ENCODE measurements around the gene CUX1.
A peak's percentile ranks its signal among the peaks of the same experiment; 100 is the strongest.

The CUX1 gene

GRCh38 chr7:101817471-101818286, at the start of gene CUX1:
Gene CUX1, plus strand, starts transcription at chr7:101817626. Its CDS starts 14 bp downstream, at chr7:101817640.
- peak within 1 kb of the TSS; percentile 58 for H3K4me3 ChIP-seq (ENCODE audit: low read length)
- peak; percentile 33 for DNase-seq (ENCODE audit: low read depth)
- no peak for TF ChIP-seq CTCF (conservative IDR thresholded peaks at IDR 0.05; ENCODE audit: low read length)

GRCh38 chr7:101768280-101768679, 49.1 kb upstream of the CUX1 start:
- TF ChIP-seq CTCF (conservative IDR thresholded peaks at IDR 0.05; ENCODE audit: low read length) = no peak
- H3K4me3 ChIP-seq (ENCODE audit: low read length) = no peak overlapping the region
- no peak for DNase-seq (ENCODE audit: low read depth)

GRCh38 chr7:101770466-101770865, 47.0 kb upstream of the CUX1 start:
- H3K4me3 ChIP-seq (ENCODE audit: low read length) = no peak overlapping the region
- no peak for TF ChIP-seq CTCF (conservative IDR thresholded peaks at IDR 0.05; ENCODE audit: low read length)
- no peak for DNase-seq (ENCODE audit: low read depth)

GRCh38 chr7:101772508-101773211, 44.8 kb upstream of the CUX1 start:
- DNase-seq (ENCODE audit: low read depth) = no peak
- TF ChIP-seq CTCF (conservative IDR thresholded peaks at IDR 0.05; ENCODE audit: low read length) = no peak
- H3K4me3 ChIP-seq (ENCODE audit: low read length) = no peak overlapping the region

- no peak overlapping the region for H3K4me3 ChIP-seq (ENCODE audit: low read length)
- no peak for DNase-seq (ENCODE audit: low read depth)
- TF ChIP-seq CTCF (conservative IDR thresholded peaks at IDR 0.05; ENCODE audit: low read length) = no peak
These were observed 42.2 kb upstream of the CUX1 start for GRCh38 chr7:101775181-101775580.

GRCh38 chr7:101778026-101778580, 39.3 kb upstream of the CUX1 start:
- no peak for TF ChIP-seq CTCF (conservative IDR thresholded peaks at IDR 0.05; ENCODE audit: low read length)
- H3K4me3 ChIP-seq (ENCODE audit: low read length) = no peak overlapping the region

More at GRCh38 chr7:101778026-101778580, 39.3 kb upstream of the CUX1 start:
- DNase-seq (ENCODE audit: low read depth) = no peak

Data from AG10803 (cell line).